Measurements from ENCODE around the gene ZNF765. TPM values are rescaled to one million over a fixed set of nuclear protein-coding genes. Genes with fewer than 3 reads are reported as not detected.
A peak's percentile ranks its signal among the peaks of the same experiment; 100 is the strongest.
"Not testable (repeated sequence)": the region's sequence is repeated elsewhere in the genome, so short reads cannot be mapped to it uniquely, and the experiment has no call there.

ZNF765 gene
- total RNA-seq, 1 experiment from 2014 or later: 13.7 TPM

- H3K36me3 ChIP-seq: peaks cover 45% of the 10 kb centered on the region
- not testable (repeated sequence) for H3K4me3 ChIP-seq; H3K4me1 ChIP-seq (replicated peaks); DNase-seq (ENCODE audit: low read depth in 1 of 2, low spot score in 2 of 2); H3K9me3 ChIP-seq (replicated peaks); H3K27me3 ChIP-seq (replicated peaks); H3K27ac ChIP-seq
Measured at GRCh38 chr19:53443809-53444208, 48.9 kb downstream of the ZNF765 start.

- not testable (repeated sequence) for H3K4me1 ChIP-seq (replicated peaks)
- H3K36me3 ChIP-seq: peaks cover 41% of the 10 kb centered on the region
Measured at GRCh38 chr19:53447196-53447595, 52.2 kb downstream of the ZNF765 start.

GRCh38 chr19:53455828-53456227 lies 60.9 kb downstream of the ZNF765 start:
- H3K4me3 ChIP-seq: no peak overlapping the region
- DNase-seq (ENCODE audit: low read depth in 1 of 2, low spot score in 2 of 2): no peak
- peaks cover 10% of the 10 kb centered on the region; the same call in 1 of the 2 replicates for H3K9me3 ChIP-seq (replicated peaks)
- H3K27ac ChIP-seq: no peak overlapping the region
- peaks cover 58% of the 10 kb centered on the region for H3K36me3 ChIP-seq
- no peaks in the 10 kb centered on the region for H3K27me3 ChIP-seq (replicated peaks)
- H3K4me1 ChIP-seq (replicated peaks): no peaks in the 10 kb centered on the region

More at GRCh38 chr19:53447196-53447595, 52.2 kb downstream of the ZNF765 start:
- H3K27me3 ChIP-seq (replicated peaks); DNase-seq (ENCODE audit: low read depth in 1 of 2, low spot score in 2 of 2); H3K9me3 ChIP-seq (replicated peaks); H3K4me3 ChIP-seq; H3K27ac ChIP-seq: not testable (repeated sequence)

- DNase-seq (ENCODE audit: low read depth in 1 of 2, low spot score in 2 of 2); H3K4me3 ChIP-seq; H3K27me3 ChIP-seq (replicated peaks); H3K4me1 ChIP-seq (replicated peaks); H3K9me3 ChIP-seq (replicated peaks); H3K27ac ChIP-seq: not testable (repeated sequence)
- peaks cover 24% of the 10 kb centered on the region for H3K36me3 ChIP-seq
Measured at GRCh38 chr19:53460131-53460721, 65.3 kb downstream of the ZNF765 start.

GRCh38 chr19:53461866-53462265 lies 66.9 kb downstream of the ZNF765 start:
- no peak for DNase-seq (ENCODE audit: low read depth in 1 of 2, low spot score in 2 of 2)
- no peak overlapping the region for H3K27ac ChIP-seq
- no peaks in the 10 kb centered on the region for H3K4me1 ChIP-seq (replicated peaks)
- H3K36me3 ChIP-seq: peaks cover 9% of the 10 kb centered on the region
- H3K27me3 ChIP-seq (replicated peaks): no peaks in the 10 kb centered on the region
- no peak overlapping the region for H3K4me3 ChIP-seq
- peaks cover 8% of the 10 kb centered on the region; the same call in 1 of the 2 replicates for H3K9me3 ChIP-seq (replicated peaks)

- H3K27ac ChIP-seq: no peak overlapping the region
- H3K9me3 ChIP-seq (replicated peaks): 0 out of 2 replicates have a peak, but pooled peaks cover 3% of the 10 kb centered on the region
- DNase-seq (ENCODE audit: low read depth in 1 of 2, low spot score in 2 of 2): no peak
- H3K27me3 ChIP-seq (replicated peaks): no peaks in the 10 kb centered on the region
- H3K4me1 ChIP-seq (replicated peaks): no peaks in the 10 kb centered on the region
- H3K4me3 ChIP-seq: no peak overlapping the region
- H3K36me3 ChIP-seq: 0 out of 2 replicates have a peak, but pooled peaks cover 2% of the 10 kb centered on the region
Measured at GRCh38 chr19:53462861-53463260, 67.9 kb downstream of the ZNF765 start.

- Histone ChIP-seq H3K27ac (no peak overlapping the region), H3K4me3 (no peak overlapping the region), H3K9me3 (replicated peaks) (0 out of 2 replicates have a peak, but pooled peaks cover 3% of the 10 kb centered on the region), H3K4me1 (replicated peaks) (no peaks in the 10 kb centered on the region), H3K36me3 (0 out of 2 replicates have a peak, but pooled peaks cover 2% of the 10 kb centered on the region), H3K27me3 (replicated peaks) (no peaks in the 10 kb centered on the region)
- DNase-seq (ENCODE audit: low read depth in 1 of 2, low spot score in 2 of 2): no peak
Measured at GRCh38 chr19:53463263-53463662, 68.3 kb downstream of the ZNF765 start.

- H3K4me3 ChIP-seq: peak overlapping the region; percentile 59
- no peaks in the 10 kb centered on the region for H3K4me1 ChIP-seq (replicated peaks)
- 0 out of 2 replicates have a peak, but pooled peaks cover 2% of the 10 kb centered on the region for H3K36me3 ChIP-seq
- 0 out of 2 replicates have a peak, but pooled peaks cover 3% of the 10 kb centered on the region for H3K9me3 ChIP-seq (replicated peaks)
- H3K27ac ChIP-seq: no peak overlapping the region
- no peak for DNase-seq (ENCODE audit: low read depth in 1 of 2, low spot score in 2 of 2)
- no peaks in the 10 kb centered on the region for H3K27me3 ChIP-seq (replicated peaks)
Measured at GRCh38 chr19:53466726-53467484, 72.0 kb downstream of the ZNF765 start.

GRCh38 chr19:53467485-53468262 lies 72.7 kb downstream of the ZNF765 start, which contains the start of gene ZNF813:
Gene ZNF813, plus strand, starts transcription at chr19:53467733. Its CDS starts 16,090 bp downstream, at chr19:53483823.
- DNase-seq (ENCODE audit: low read depth in 1 of 2, low spot score in 2 of 2): peak; percentile 59 to 85
- H3K4me3 ChIP-seq: peak within 1 kb of the TSS; percentile 59
- H3K9me3 ChIP-seq (replicated peaks): 0 out of 2 replicates have a peak, but pooled peaks cover 3% of the 10 kb centered on the region
- H3K4me1 ChIP-seq (replicated peaks): no peaks in the 10 kb centered on the region
- H3K27me3 ChIP-seq (replicated peaks): no peaks in the 10 kb centered on the region
- H3K36me3 ChIP-seq: 0 out of 2 replicates have a peak, but pooled peaks cover 2% of the 10 kb centered on the region
- H3K27ac ChIP-seq: no peak within 1 kb of the TSS

- H3K36me3 ChIP-seq; H3K4me3 ChIP-seq; DNase-seq (ENCODE audit: low read depth in 1 of 2, low spot score in 2 of 2); H3K27ac ChIP-seq; H3K27me3 ChIP-seq (replicated peaks); H3K9me3 ChIP-seq (replicated peaks); H3K4me1 ChIP-seq (replicated peaks): not testable (repeated sequence)
Measured at GRCh38 chr19:53468628-53469027, 73.7 kb downstream of the ZNF765 start.

GRCh38 chr19:53471916-53472315 lies 77.0 kb downstream of the ZNF765 start:
- 0 out of 2 replicates have a peak, but pooled peaks cover 2% of the 10 kb centered on the region for H3K36me3 ChIP-seq
- H3K27ac ChIP-seq: no peak overlapping the region
- no peak for DNase-seq (ENCODE audit: low read depth in 1 of 2, low spot score in 2 of 2)
- H3K9me3 ChIP-seq (replicated peaks): peaks cover 8% of the 10 kb centered on the region; the same call in 1 of the 2 replicates
- H3K4me3 ChIP-seq: no peak overlapping the region
- H3K4me1 ChIP-seq (replicated peaks): no peaks in the 10 kb centered on the region
- no peaks in the 10 kb centered on the region for H3K27me3 ChIP-seq (replicated peaks)

- H3K4me3 ChIP-seq; H3K36me3 ChIP-seq; H3K4me1 ChIP-seq (replicated peaks); H3K27me3 ChIP-seq (replicated peaks); H3K9me3 ChIP-seq (replicated peaks); DNase-seq (ENCODE audit: low read depth in 1 of 2, low spot score in 2 of 2); H3K27ac ChIP-seq: not testable (repeated sequence)
Measured at GRCh38 chr19:53474832-53475231, 79.9 kb downstream of the ZNF765 start.

GRCh38 chr19:53475470-53475869 lies 80.5 kb downstream of the ZNF765 start:
- H3K9me3 ChIP-seq (replicated peaks); H3K4me1 ChIP-seq (replicated peaks); H3K27ac ChIP-seq; H3K27me3 ChIP-seq (replicated peaks); H3K4me3 ChIP-seq; DNase-seq (ENCODE audit: low read depth in 1 of 2, low spot score in 2 of 2); H3K36me3 ChIP-seq: not testable (repeated sequence)
